ENCODE results near the gene TMEM259.

- TF ChIP-seq CTCF (IDR thresholded peaks at IDR 0.05), result no peak
- TF ChIP-seq EP300 (IDR thresholded peaks at IDR 0.05), result no peak
- no peak for TF ChIP-seq POLR2AphosphoS5 (IDR thresholded peaks at IDR 0.05)
- TF ChIP-seq POLR2A (IDR thresholded peaks at IDR 0.05), result no peak
Observed at GRCh38 chr19:972281-972680, 48.6 kb downstream of the TMEM259 start.

Measured in gastroesophageal sphincter (tissue), 3 donors.